T1000 (cell line): Measurements from ENCODE around the gene TGFBI.

Source experiments
- DNase-seq: peaks from one replicate; lab custom pipeline; 2025; ENCODE audit warnings: mixed read lengths; lab: John Stamatoyannopoulos, UW

TGFBI gene

GRCh38 chr5:136094189-136094912, 65.6 kb downstream of the TGFBI start:
- no peak for DNase-seq

- no peak for DNase-seq
Observed at GRCh38 chr5:136094913-136095641, 66.3 kb downstream of the TGFBI start.

GRCh38 chr5:136098176-136098575, 69.4 kb downstream of the TGFBI start:
- no peak for DNase-seq

DNA sequence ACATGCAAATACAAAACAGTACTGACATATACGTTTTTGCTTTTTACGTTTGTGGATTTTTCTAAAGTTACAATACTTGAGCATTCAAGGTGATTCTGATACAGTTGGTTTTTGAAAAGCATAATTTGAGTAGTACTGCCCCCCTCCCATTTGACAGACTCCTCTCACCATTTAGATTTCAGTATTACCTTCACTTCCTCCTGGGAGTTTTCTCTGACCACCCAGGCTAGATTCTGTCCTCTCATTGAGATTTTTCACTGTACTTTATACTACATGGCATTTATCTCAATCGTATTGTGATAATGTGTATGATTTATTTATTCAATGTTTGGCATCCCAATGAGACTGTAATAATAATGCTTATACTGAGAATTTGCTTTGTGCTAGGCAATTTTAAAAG, 71.1 kb downstream of the TGFBI start:
- no peak for DNase-seq

- no peak for DNase-seq
Observed at GRCh38 chr5:136101884-136102283, 73.1 kb downstream of the TGFBI start.

DNA sequence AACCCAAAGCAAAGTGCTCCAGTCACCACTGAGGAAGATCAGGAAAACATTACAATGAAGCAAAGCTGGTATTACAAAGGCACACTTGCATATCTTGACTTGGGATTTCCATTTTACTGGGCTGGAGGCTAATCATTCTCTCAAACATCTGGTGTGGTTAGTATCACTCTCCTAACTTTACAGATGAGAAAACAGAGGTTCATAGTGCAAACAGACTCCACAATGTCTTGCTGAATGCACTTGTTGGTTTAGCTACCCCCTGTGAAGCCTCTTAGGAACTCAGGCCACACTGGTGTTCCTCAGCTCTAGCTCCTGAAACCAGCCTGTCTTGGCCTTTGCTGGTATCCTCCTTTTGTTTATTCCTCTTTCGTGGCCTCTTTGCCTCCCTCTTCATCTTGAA, 74.3 kb downstream of the TGFBI start:
- DNase-seq, result no peak

GRCh38 chr5:136104306-136104965, 75.6 kb downstream of the TGFBI start:
- no peak for DNase-seq

GRCh38 chr5:136106351-136107031, 77.7 kb downstream of the TGFBI start:
- DNase-seq, result no peak

GRCh38 chr5:136108180-136108611, 79.4 kb downstream of the TGFBI start:
- no peak for DNase-seq

- no peak for DNase-seq
Observed at GRCh38 chr5:136108766-136109165, 80.0 kb downstream of the TGFBI start.

- DNase-seq, result no peak
Observed at GRCh38 chr5:136109453-136110135, 80.8 kb downstream of the TGFBI start.
